Adrenal gland (tissue), 5 donors: ENCODE measurements around the gene SOWAHA.

Experiments used
- CTCF ChIP-seq, 6 experiments: fragments of 450-650 bp in 4 of 6; fragments of 200-600 bp in 2 of 6; sonication (generic) in 1 of 6; IDR thresholded peaks; 1 replicate in 5 of 6; 2 replicates in 1 of 6; pipeline versions ENCODE4 v1.5.1 to v1.8.0; 2016 to 2021; ENCODE audit warnings: antibody characterized with exemption in 6 of 6, mild to moderate bottlenecking in 2 of 6, moderate library complexity in 1 of 6
- POLR2A ChIP-seq, 2 donors: fragments of 450-650 bp; IDR thresholded peaks; one replicate each; pipeline ENCODE4 v1.6.1; 2017; ENCODE audit warnings: antibody characterized with exemption in 2 of 2, mild to moderate bottlenecking in 2 of 2, moderate library complexity in 1 of 2
- donor health status: DM: no; HTN: no; CAD: no.

GRCh38 chr5:132770476-132771159, 42.5 kb upstream of the SOWAHA start:
- no peak for TF ChIP-seq CTCF (IDR thresholded peaks at IDR 0.05)
- TF ChIP-seq POLR2A (IDR thresholded peaks at IDR 0.05): no peak
